ENCODE data around the gene ANKRD55. TPM values are rescaled to one million over a fixed set of nuclear protein-coding genes. Genes with fewer than 3 reads are reported as not detected.

The ANKRD55 gene
- total RNA-seq, 2 experiments from 2014 or later: not detected

DNA sequence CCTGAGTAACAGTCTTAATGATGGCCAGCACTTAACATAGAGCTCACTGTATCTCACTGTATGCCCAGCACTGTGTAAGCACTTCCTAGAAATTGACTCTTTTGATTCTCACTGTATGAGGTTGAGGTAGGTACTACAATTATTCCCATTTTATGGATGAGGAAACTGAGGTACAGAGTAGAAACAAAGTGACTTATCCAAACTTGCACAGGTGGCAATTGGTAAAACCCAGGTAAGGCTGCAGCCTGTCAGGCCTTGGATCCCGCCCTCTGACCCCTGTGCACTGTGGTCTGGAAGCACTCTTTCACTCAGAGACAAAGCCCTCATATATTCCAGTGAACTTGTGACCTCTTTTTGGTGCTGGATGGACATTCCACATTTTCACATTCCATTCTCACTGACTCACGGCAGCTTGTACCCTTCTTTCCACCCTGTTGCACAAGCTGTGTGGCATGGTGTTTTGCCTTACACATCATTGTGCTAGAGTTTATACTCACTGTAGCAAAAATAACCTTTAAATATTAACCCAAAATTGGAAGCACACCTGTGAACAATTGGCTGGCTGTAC, 21.7 kb downstream of the ANKRD55 start:
- Histone ChIP-seq H3K27ac (ENCODE audit: low read depth, low read length, poor library complexity, severe bottlenecking) (no peak overlapping the region), H3K9me3 (ENCODE audit: low read length) (no peaks in the 10 kb centered on the region), H3K79me2 (ENCODE audit: insufficient read depth, low read depth, low read length) (no peaks in the 10 kb centered on the region), H3K4me3 (ENCODE audit: low read depth, low read length, poor library complexity, severe bottlenecking) (no peak overlapping the region), H2AFZ (ENCODE audit: low read length) (no peak overlapping the region), H3K4me1 (ENCODE audit: insufficient read depth, low read length, poor library complexity, severe bottlenecking) (no peaks in the 10 kb centered on the region), H3K36me3 (ENCODE audit: insufficient read depth, low read length) (no peaks in the 10 kb centered on the region), H3K4me2 (ENCODE audit: low read length) (no peak overlapping the region), H3K9me2 (ENCODE audit: insufficient read depth, low read length) (no peaks in the 10 kb centered on the region), H4K20me1 (ENCODE audit: insufficient read depth, low read length) (no peaks in the 10 kb centered on the region)
- no TSS peak for BruUV-seq (replicated peaks)
- POLR2A ChIA-PET: no interaction called here
- no peak for DNase-seq (ENCODE audit: low spot score)
- intact Hi-C loops (cut with micrococcal nuclease; ENCODE audit: unreplicated experiment): no loop called here
- TF ChIP-seq EZH2phosphoT487 (IDR thresholded peaks at IDR 0.05; ENCODE audit: borderline replicate concordance, low read depth, low read length): no peak
- TF ChIP-seq, protein P1, sequence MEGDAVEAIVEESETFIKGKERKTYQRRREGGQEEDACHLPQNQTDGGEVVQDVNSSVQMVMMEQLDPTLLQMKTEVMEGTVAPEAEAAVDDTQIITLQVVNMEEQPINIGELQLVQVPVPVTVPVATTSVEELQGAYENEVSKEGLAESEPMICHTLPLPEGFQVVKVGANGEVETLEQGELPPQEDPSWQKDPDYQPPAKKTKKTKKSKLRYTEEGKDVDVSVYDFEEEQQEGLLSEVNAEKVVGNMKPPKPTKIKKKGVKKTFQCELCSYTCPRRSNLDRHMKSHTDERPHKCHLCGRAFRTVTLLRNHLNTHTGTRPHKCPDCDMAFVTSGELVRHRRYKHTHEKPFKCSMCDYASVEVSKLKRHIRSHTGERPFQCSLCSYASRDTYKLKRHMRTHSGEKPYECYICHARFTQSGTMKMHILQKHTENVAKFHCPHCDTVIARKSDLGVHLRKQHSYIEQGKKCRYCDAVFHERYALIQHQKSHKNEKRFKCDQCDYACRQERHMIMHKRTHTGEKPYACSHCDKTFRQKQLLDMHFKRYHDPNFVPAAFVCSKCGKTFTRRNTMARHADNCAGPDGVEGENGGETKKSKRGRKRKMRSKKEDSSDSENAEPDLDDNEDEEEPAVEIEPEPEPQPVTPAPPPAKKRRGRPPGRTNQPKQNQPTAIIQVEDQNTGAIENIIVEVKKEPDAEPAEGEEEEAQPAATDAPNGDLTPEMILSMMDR (conservative IDR thresholded peaks at IDR 0.05; ENCODE audit: low read length): no peak
- CTCF ChIA-PET (ENCODE audit: unreplicated experiment): no interaction called here

GRCh38 chr5:56208681-56209080, 24.4 kb downstream of the ANKRD55 start:
- H4K20me1 ChIP-seq (ENCODE audit: insufficient read depth, low read length): no peaks in the 10 kb centered on the region
- POLR2A ChIA-PET: interaction anchor here (0.6 to 1.0 kb wide), 3 partner anchors 34 to 787 kb away, joined by 3 read pairs; no protein-coding TSS in a partner anchor
- H3K36me3 ChIP-seq (ENCODE audit: insufficient read depth, low read length): no peaks in the 10 kb centered on the region
- no peak for DNase-seq (ENCODE audit: low spot score)
- CTCF ChIA-PET (ENCODE audit: unreplicated experiment): no interaction called here
- H3K4me2 ChIP-seq (ENCODE audit: low read length): no peak overlapping the region
- no peak overlapping the region for H2AFZ ChIP-seq (ENCODE audit: low read length)
- no peaks in the 10 kb centered on the region for H3K79me2 ChIP-seq (ENCODE audit: insufficient read depth, low read depth, low read length)
- BruUV-seq (replicated peaks): no TSS peak
- H3K27ac ChIP-seq (ENCODE audit: low read depth, low read length, poor library complexity, severe bottlenecking): no peak overlapping the region
- intact Hi-C loops (cut with micrococcal nuclease; ENCODE audit: unreplicated experiment): no loop called here
- no peaks in the 10 kb centered on the region for H3K4me1 ChIP-seq (ENCODE audit: insufficient read depth, low read length, poor library complexity, severe bottlenecking)
- H3K9me2 ChIP-seq (ENCODE audit: insufficient read depth, low read length): no peaks in the 10 kb centered on the region
- no peak for TF ChIP-seq EZH2phosphoT487 (IDR thresholded peaks at IDR 0.05; ENCODE audit: borderline replicate concordance, low read depth, low read length)
- TF ChIP-seq, protein P1 (conservative IDR thresholded peaks at IDR 0.05; ENCODE audit: low read length): no peak
- H3K9me3 ChIP-seq (ENCODE audit: low read length): no peaks in the 10 kb centered on the region
- no peak overlapping the region for H3K4me3 ChIP-seq (ENCODE audit: low read depth, low read length, poor library complexity, severe bottlenecking)

DNA sequence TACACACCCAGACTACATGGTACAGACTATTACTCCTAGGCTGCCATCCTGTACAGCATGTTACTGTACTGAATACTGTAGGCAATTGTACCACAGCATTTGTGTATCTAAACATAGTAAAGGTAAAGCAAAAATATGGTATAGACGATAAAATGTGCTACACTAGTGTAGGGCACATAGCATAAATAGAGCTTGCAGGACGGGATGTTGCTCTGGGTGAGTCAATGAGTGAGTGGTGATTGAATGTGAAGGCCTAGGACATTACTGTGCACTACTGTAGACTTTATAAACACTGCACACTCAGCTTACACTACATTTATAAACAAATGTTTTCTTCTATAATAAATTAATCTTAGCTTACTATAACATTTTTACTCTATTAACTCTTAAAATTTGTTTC, 25.6 kb downstream of the ANKRD55 start:
- Histone ChIP-seq H3K79me2 (ENCODE audit: insufficient read depth, low read depth, low read length) (no peaks in the 10 kb centered on the region), H3K4me2 (ENCODE audit: low read length) (no peak overlapping the region), H3K4me1 (ENCODE audit: insufficient read depth, low read length, poor library complexity, severe bottlenecking) (no peaks in the 10 kb centered on the region), H4K20me1 (ENCODE audit: insufficient read depth, low read length) (no peaks in the 10 kb centered on the region), H3K9me2 (ENCODE audit: insufficient read depth, low read length) (no peaks in the 10 kb centered on the region), H3K4me3 (ENCODE audit: low read depth, low read length, poor library complexity, severe bottlenecking) (no peak overlapping the region), H3K27ac (ENCODE audit: low read depth, low read length, poor library complexity, severe bottlenecking) (no peak overlapping the region), H2AFZ (ENCODE audit: low read length) (no peak overlapping the region), H3K9me3 (ENCODE audit: low read length) (no peaks in the 10 kb centered on the region), H3K36me3 (ENCODE audit: insufficient read depth, low read length) (no peaks in the 10 kb centered on the region)
- TF ChIP-seq, protein P1 (conservative IDR thresholded peaks at IDR 0.05; ENCODE audit: low read length): no peak
- TF ChIP-seq EZH2phosphoT487 (IDR thresholded peaks at IDR 0.05; ENCODE audit: borderline replicate concordance, low read depth, low read length): no peak
- ChIA-PET POLR2A (interaction anchor here (1.0 kb wide), 1 partner anchor 435 kb away, joined by 3 read pairs; no protein-coding TSS in a partner anchor), CTCF (ENCODE audit: unreplicated experiment) (no interaction called here)
- BruUV-seq (replicated peaks): no TSS peak
- intact Hi-C loops (cut with micrococcal nuclease; ENCODE audit: unreplicated experiment): no loop called here
- DNase-seq (ENCODE audit: low spot score): no peak
